Activated CD4-positive, CD25-positive, alpha-beta regulatory T cell treated with anti-CD3 and anti-CD28 coated beads, Interleukin-2, amount 50 U/mL, for 24 hours (primary cell): ENCODE results near the gene NAV1.
A peak's percentile ranks its signal among the peaks of the same experiment; 100 is the strongest.

ENCODE experiments used
- ATAC-seq, 2 donors: fragments of 150-1000 bp; cut with Tn5 transposase; one replicate each; pipeline ENCODE4 v1.10.0; 2021; ENCODE audit warnings: mild to moderate bottlenecking in 1 of 2, moderate library complexity in 1 of 2

Gene NAV1

GRCh38 chr1:201551877-201552731 is 13.2 kb downstream of the NAV1 start:
- no peak for ATAC-seq

GRCh38 chr1:201552941-201553351 is 14.0 kb downstream of the NAV1 start:
- ATAC-seq = no peak

- ATAC-seq = no peak
These were observed 14.7 kb downstream of the NAV1 start for GRCh38 chr1:201553496-201554189.

GRCh38 chr1:201554190-201554600 is 15.3 kb downstream of the NAV1 start:
- no peak for ATAC-seq

GRCh38 chr1:201554789-201555592 is 16.1 kb downstream of the NAV1 start:
- ATAC-seq = no peak

GRCh38 chr1:201555593-201555945 is 16.6 kb downstream of the NAV1 start:
- ATAC-seq = no peak

- ATAC-seq = no peak
These were observed 18.1 kb downstream of the NAV1 start for GRCh38 chr1:201556841-201557571.

- ATAC-seq = no peak
These were observed 18.6 kb downstream of the NAV1 start for GRCh38 chr1:201557572-201557958.

- ATAC-seq = peak; percentile 80 to 83
These were observed 20.8 kb downstream of the NAV1 start for GRCh38 chr1:201559679-201560162.

- ATAC-seq = no peak
These were observed 21.6 kb downstream of the NAV1 start for GRCh38 chr1:201560328-201561194.

- ATAC-seq = no peak
These were observed 22.3 kb downstream of the NAV1 start for GRCh38 chr1:201561195-201561564.

- ATAC-seq = no peak
These were observed 22.7 kb downstream of the NAV1 start for GRCh38 chr1:201561601-201562000.

GRCh38 chr1:201562257-201562656 is 23.3 kb downstream of the NAV1 start:
- ATAC-seq = no peak

- no peak for ATAC-seq
These were observed 23.9 kb downstream of the NAV1 start for GRCh38 chr1:201562659-201563405.

- no peak for ATAC-seq
These were observed 24.5 kb downstream of the NAV1 start for GRCh38 chr1:201563406-201563780.

- no peak for ATAC-seq
These were observed 25.0 kb downstream of the NAV1 start for GRCh38 chr1:201563941-201564340.

- ATAC-seq = no peak
These were observed 26.2 kb downstream of the NAV1 start for GRCh38 chr1:201565024-201565730.

- no peak for ATAC-seq
These were observed 27.0 kb downstream of the NAV1 start for GRCh38 chr1:201565771-201566528.

GRCh38 chr1:201566529-201566823 is 27.5 kb downstream of the NAV1 start:
- ATAC-seq = no peak
